GM12864 (cell line): ENCODE data around the gene TMEM8B.

Experiments
- DNase-seq: peaks from one replicate; pipeline ENCODE4 v3.0.0-alpha.2; 2011; ENCODE audit warnings: low read depth
- H3K4me3 ChIP-seq: 2 replicates; pipeline ENCODE4 v1.5.1; 2011; ENCODE audit warnings: mild to moderate bottlenecking, low read depth, low read length, control low read depth
- CTCF ChIP-seq: IDR thresholded peaks from 2 replicates; pipeline ENCODE4 v1.5.1; 2011; ENCODE audit warnings: low read depth, mild to moderate bottlenecking, moderate library complexity, low read length, control low read depth, inconsistent platforms; ENCODE audit errors: missing control alignments

TMEM8B gene

GRCh38 chr9:35811381-35812024, 17.5 kb upstream of the TMEM8B start:
- TF ChIP-seq CTCF: no peak
- peak overlapping the region; percentile 40 for H3K4me3 ChIP-seq
- DNase-seq: no peak

- peak; percentile 96 for DNase-seq
- TF ChIP-seq CTCF: no peak
These were observed 16.9 kb upstream of the TMEM8B start, which contains the start of gene SPAG8 for GRCh38 chr9:35812025-35812602. SPAG8 (minus strand) TSS chr9:35812262; CDS start chr9:35812147, 115 bp downstream.

GRCh38 chr9:35813434-35814105, 15.5 kb upstream of the TMEM8B start:
- H3K4me3 ChIP-seq: peak overlapping the region; percentile 97; the same call in 1 of the 2 replicates
- peak; percentile 42 for TF ChIP-seq CTCF
- no peak for DNase-seq

More at GRCh38 chr9:35812025-35812602, 16.9 kb upstream of the TMEM8B start, which contains the start of gene SPAG8:
- H3K4me3 ChIP-seq: peak within 1 kb of the TSS; percentile 40

GRCh38 chr9:35814106-35814840, 14.8 kb upstream of the TMEM8B start:
- TF ChIP-seq CTCF: peak; percentile 39
- DNase-seq: no peak
- H3K4me3 ChIP-seq: peak overlapping the region; percentile 97

- no peak for TF ChIP-seq CTCF
- H3K4me3 ChIP-seq: peak within 1 kb of the TSS; percentile 97
- peak; percentile 96 for DNase-seq
These were observed 14.0 kb upstream of the TMEM8B start, which contains the start of gene HINT2 for GRCh38 chr9:35814841-35815543. HINT2 (minus strand) TSS chr9:35815042; CDS start chr9:35814979, 63 bp downstream.

GRCh38 chr9:35816708-35817107, 12.3 kb upstream of the TMEM8B start:
- no peak for DNase-seq
- no peak overlapping the region for H3K4me3 ChIP-seq

More at GRCh38 chr9:35816708-35817107, 12.3 kb upstream of the TMEM8B start:
- peak; percentile 15 for TF ChIP-seq CTCF
